HG03196 (cell line): Measurements from ENCODE around the gene UPK1B.
"Not testable (repeated sequence)": the region's sequence is repeated elsewhere in the genome, so short reads cannot be mapped to it uniquely, and the experiment has no call there.

Experiments
- ATAC-seq: cut with Tn5 transposase; IDR thresholded peaks from one replicate; pipeline ENCODE4 v1.9.1; 2021; ENCODE audit not compliant: unreplicated experiment

The UPK1B gene

GRCh38 chr3:119173325-119173724 lies at the start of gene UPK1B:
UPK1B (plus strand) TSS chr3:119173598; CDS start chr3:119186742, 13,144 bp downstream.
- ATAC-seq: no peak

- no peak for ATAC-seq
Measured at GRCh38 chr3:119125342-119125741, 48.1 kb upstream of the UPK1B start.

- no peak for ATAC-seq
Measured at GRCh38 chr3:119125742-119126504, 47.5 kb upstream of the UPK1B start.

GRCh38 chr3:119130291-119130690 lies 43.1 kb upstream of the UPK1B start:
- not testable (repeated sequence) for ATAC-seq

GRCh38 chr3:119132291-119132690 lies 41.1 kb upstream of the UPK1B start:
- not testable (repeated sequence) for ATAC-seq

GRCh38 chr3:119139360-119139759 lies 34.0 kb upstream of the UPK1B start:
- ATAC-seq: not testable (repeated sequence)

GRCh38 chr3:119140466-119140865 lies 32.9 kb upstream of the UPK1B start:
- ATAC-seq: no peak

GRCh38 chr3:119145128-119145499 lies 28.3 kb upstream of the UPK1B start:
- no peak for ATAC-seq

- ATAC-seq: no peak
Measured at GRCh38 chr3:119145500-119146167, 27.8 kb upstream of the UPK1B start, which contains the start of gene TEX55. TEX55 (plus strand) TSS chr3:119146165; CDS start chr3:119146190, 25 bp downstream.

GRCh38 chr3:119146578-119147375 lies 26.6 kb upstream of the UPK1B start:
- ATAC-seq: no peak

GRCh38 chr3:119147494-119147893 lies 25.9 kb upstream of the UPK1B start:
- no peak for ATAC-seq

GRCh38 chr3:119148493-119149180 lies 24.8 kb upstream of the UPK1B start:
- ATAC-seq: no peak

GRCh38 chr3:119149484-119149883 lies 23.9 kb upstream of the UPK1B start:
- ATAC-seq: no peak

GRCh38 chr3:119156868-119157267 lies 16.5 kb upstream of the UPK1B start:
- ATAC-seq: no peak

- no peak for ATAC-seq
Measured at GRCh38 chr3:119157971-119158370, 15.4 kb upstream of the UPK1B start.

GRCh38 chr3:119160361-119160760 lies 13.0 kb upstream of the UPK1B start:
- no peak for ATAC-seq

GRCh38 chr3:119160815-119161214 lies 12.6 kb upstream of the UPK1B start:
- no peak for ATAC-seq

GRCh38 chr3:119161240-119161639 lies 12.2 kb upstream of the UPK1B start:
- no peak for ATAC-seq

GRCh38 chr3:119164745-119165144 lies 8.7 kb upstream of the UPK1B start:
- ATAC-seq: not testable (repeated sequence)

GRCh38 chr3:119170821-119171220 lies 2.6 kb upstream of the UPK1B start:
- ATAC-seq: no peak
